Liver (tissue), 3 donors: ENCODE results near the gene ANKS3.

Experiments
- CTCF ChIP-seq: fragments of 150-350 bp; IDR thresholded peaks from 2 replicates; pipeline ENCODE4 v1.5.1; 2017; ENCODE audit warnings: improper control_type of control experiment, low read depth, low read length; ENCODE audit not compliant: missing input control
- EGR1 ChIP-seq, 2 donors: IDR thresholded peaks; 2 replicates each; pipeline ENCODE4 v1.6.1; 2016 to 2018; ENCODE audit warnings: antibody characterized with exemption in 2 of 2, low read depth in 2 of 2
- JUND ChIP-seq, 2 donors: IDR thresholded peaks; 2 replicates each; pipeline ENCODE4 v1.6.1; 2016; ENCODE audit warnings: antibody characterized with exemption in 2 of 2
- MAX ChIP-seq: IDR thresholded peaks from 2 replicates; pipeline ENCODE4 v1.6.1; 2016; ENCODE audit warnings: antibody characterized with exemption
- RAD21 ChIP-seq, 2 donors: IDR thresholded peaks; 2 replicates each; pipeline ENCODE4 v1.6.1; 2016; ENCODE audit warnings: antibody characterized with exemption in 2 of 2, mild to moderate bottlenecking in 2 of 2
- SP1 ChIP-seq: IDR thresholded peaks from 2 replicates; pipeline ENCODE4 v1.6.1; 2018; ENCODE audit warnings: antibody characterized with exemption, mild to moderate bottlenecking
- YY1 ChIP-seq: IDR thresholded peaks from 2 replicates; pipeline ENCODE4 v1.6.1; 2016; ENCODE audit warnings: antibody characterized with exemption, mild to moderate bottlenecking
- ZBTB33 ChIP-seq: IDR thresholded peaks from 2 replicates; pipeline ENCODE4 v1.6.1; 2016; ENCODE audit warnings: antibody characterized with exemption
- donor health status: healthy.
- donor health status: healthy.

GRCh38 chr16:4698321-4699045 is 35.6 kb downstream of the ANKS3 start:
- TF ChIP-seq RAD21 (IDR thresholded peaks at IDR 0.05) = no peak
- TF ChIP-seq CTCF = no peak
- no peak for TF ChIP-seq YY1
- TF ChIP-seq ZBTB33 = no peak
- TF ChIP-seq JUND (IDR thresholded peaks at IDR 0.05) = no peak
- TF ChIP-seq EGR1 (IDR thresholded peaks at IDR 0.05; ENCODE audit: low read depth in 2 of 2) = no peak
- TF ChIP-seq MAX = no peak
- TF ChIP-seq SP1 = no peak
